Endothelial cell of umbilical vein (primary cell): ENCODE measurements around the gene VPS41. TPM values are rescaled to one million over a fixed set of nuclear protein-coding genes. Genes with fewer than 3 reads are reported as not detected.

Experiments used
- BruUV-seq: library from RNA; stranded (reverse); fragments of 400-500 nt; replicated peaks from 2 replicates; lab custom pipeline; 2021; lab: Mats Ljungman, UMichigan
- CTCF ChIA-PET: fragments of 300-600, 350-600 bp; sonication (Branson Sonifier 250); formaldehyde crosslinking; loops from one replicate; lab custom pipeline; 2021; ENCODE audit warnings: antibody characterized with exemption, inconsistent platforms; lab: Charles Lee
- POLR2A ChIA-PET: fragments of 300-600, 350-600 bp; sonication (Branson Sonifier 250); formaldehyde crosslinking; loops from one replicate; lab custom pipeline; 2021; ENCODE audit warnings: antibody characterized with exemption, inconsistent platforms; lab: Charles Lee
- DNase-seq: peaks from one replicate; pipeline ENCODE4 v3.0.0-alpha.2; 2011; ENCODE audit warnings: low read depth, low spot score
- FAIRE-seq: peaks from 2 replicates; lab custom pipeline; 2011; peaks lifted over from hg19 to GRCh38; lab: Jason Lieb, UNC
- H2AFZ ChIP-seq: 2 replicates; pipeline ENCODE4 v1.6.0; 2012; ENCODE audit warnings: low read depth, low read length, control low read depth, inconsistent platforms
- H3K27ac ChIP-seq: 2 replicates; pipeline ENCODE4 v1.5.1; 2011; ENCODE audit warnings: low read depth, mild to moderate bottlenecking, control low read depth, low read length, moderate library complexity; ENCODE audit not compliant: insufficient read depth
- H3K27me3 ChIP-seq, 2 experiments: 2 replicates each; pipeline versions ENCODE4 v1.6.0 to v1.6.1; 2011; ENCODE audit warnings: low read length in 2 of 2, mixed read lengths in 1 of 2; ENCODE audit not compliant: control insufficient read depth in 2 of 2, insufficient read depth in 2 of 2
- H3K36me3 ChIP-seq, 2 experiments: 2 replicates in 1 of 2; 3 replicates in 1 of 2; pipeline ENCODE4 v1.5.1; 2011; ENCODE audit warnings: low read length in 2 of 2, mild to moderate bottlenecking in 1 of 2, moderate library complexity in 1 of 2; ENCODE audit not compliant: control insufficient read depth in 2 of 2, insufficient read depth in 2 of 2; ENCODE audit errors: extremely low read depth in 1 of 2
- H3K4me1 ChIP-seq: 3 replicates; pipeline ENCODE4 v1.5.1; 2011; ENCODE audit warnings: mild to moderate bottlenecking, low read length; ENCODE audit not compliant: control insufficient read depth, insufficient read depth; ENCODE audit errors: extremely low read depth
- H3K4me2 ChIP-seq: 2 replicates; pipeline ENCODE4 v1.6.1; 2011; ENCODE audit warnings: low read length, control low read depth, mixed read lengths; ENCODE audit not compliant: insufficient read depth
- H3K4me3 ChIP-seq, 3 experiments: fragments of 200-600 bp in 1 of 3; sonication (generic), shearing (Covaris generic) in 1 of 3; replicated peaks in 1 of 3; 2 replicates each; pipeline ENCODE4 v1.5.1; 2011 to 2016; ENCODE audit warnings: control low read depth in 3 of 3, low read length in 3 of 3, mild to moderate bottlenecking in 2 of 3, inconsistent platforms in 1 of 3, low read depth in 1 of 3, moderate library complexity in 1 of 3; ENCODE audit not compliant: insufficient read depth in 1 of 3
- H3K79me2 ChIP-seq: 2 replicates; pipeline ENCODE4 v1.6.0; 2012; ENCODE audit warnings: low read length, inconsistent platforms; ENCODE audit not compliant: control insufficient read depth, insufficient read depth
- H3K9ac ChIP-seq: replicated peaks from 2 replicates; pipeline ENCODE3; 2011; ENCODE audit warnings: low read length, control low read depth; ENCODE audit not compliant: insufficient read depth; ENCODE audit errors: extremely low read depth
- H3K9me1 ChIP-seq: replicated peaks from 3 replicates; pipeline ENCODE4 v1.6.0; 2011; ENCODE audit warnings: mild to moderate bottlenecking, low read length; ENCODE audit not compliant: control insufficient read depth, insufficient read depth; ENCODE audit errors: extremely low read depth
- H3K9me3 ChIP-seq: replicated peaks from 2 replicates; pipeline ENCODE4 v1.5.1; 2012; ENCODE audit warnings: low read length, inconsistent platforms; ENCODE audit not compliant: control insufficient read depth, insufficient read depth
- H4K20me1 ChIP-seq: replicated peaks from 2 replicates; pipeline ENCODE3; 2011; ENCODE audit warnings: mild to moderate bottlenecking, low read length; ENCODE audit not compliant: control insufficient read depth, insufficient read depth; ENCODE audit errors: extremely low read depth
- EZH2 ChIP-seq: IDR thresholded peaks from 2 replicates; pipeline ENCODE4 v1.6.1; 2012; ENCODE audit warnings: borderline replicate concordance, low read depth, mild to moderate bottlenecking, moderate library complexity, low read length, inconsistent platforms; ENCODE audit not compliant: severe bottlenecking
- FOS ChIP-seq: IDR thresholded peaks from 2 replicates; pipeline ENCODE4 v1.6.1; 2011; ENCODE audit warnings: mild to moderate bottlenecking, low read length, moderate library complexity, borderline replicate concordance; ENCODE audit not compliant: insufficient read depth
- JUN ChIP-seq: IDR thresholded peaks from 2 replicates; pipeline ENCODE4 v1.6.1; 2011; ENCODE audit warnings: borderline replicate concordance, low read depth; ENCODE audit not compliant: insufficient read length, insufficient read depth
- MYC ChIP-seq: IDR thresholded peaks from one replicate; pipeline ENCODE4 v1.6.1; 2011; ENCODE audit warnings: mild to moderate bottlenecking, low read depth, low read length
- POLR2A ChIP-seq: IDR thresholded peaks from 2 replicates; pipeline ENCODE4 v1.6.1; 2012; ENCODE audit warnings: low read depth, mild to moderate bottlenecking, control low read depth, low read length
- POLR2AphosphoS5 ChIP-seq: IDR thresholded peaks from 2 replicates; pipeline ENCODE4 v1.6.1; 2012; ENCODE audit warnings: low read depth, mild to moderate bottlenecking, control low read depth, low read length, moderate library complexity; ENCODE audit not compliant: insufficient read depth
- dilution Hi-C: fragments of 300-500 bp; cut with MboI; formaldehyde crosslinking; loops from one replicate; pipeline ENCODE4 v1.15.0; 2019; ENCODE audit warnings: low sequenced_read_pairs; ENCODE audit not compliant: extremely low pct_ligation_motif_present
- intact Hi-C: fragments of 100-400 bp; cut with micrococcal nuclease; formaldehyde crosslinking; loops from one replicate; pipeline ENCODE4 v1.10.0; 2022
- polyA plus RNA-seq, 4 experiments: library from polyadenylated mRNA; depleted of rRNA in 3 of 4; stranded (reverse) in 3 of 4; unstranded in 1 of 4; fragments of >200 nt; gene quantifications; 2 replicates each; pipeline versions ENCODE4 v1.2.1 to v1.2.3, GENCODE V29; 2011 to 2012; ENCODE audit warnings: missing spikeins in 1 of 4
- total RNA-seq: library from RNA; stranded (reverse); gene quantifications from 2 replicates; pipeline ENCODE4 v1.2.3, GENCODE V29; 2021
- TF ChIP-seq, protein P1 (sequence below), 2 donors: IDR thresholded peaks; 1 replicate in 1 of 2; 2 replicates in 1 of 2; pipeline ENCODE4 v1.5.1; 2011; ENCODE audit warnings: low read length in 2 of 2, mild to moderate bottlenecking in 2 of 2, moderate library complexity in 2 of 2, control low read depth in 1 of 2, inconsistent platforms in 1 of 2, low read depth in 1 of 2; ENCODE audit not compliant: insufficient read depth in 1 of 2; ENCODE audit errors: extremely low read depth in 1 of 2

Gene VPS41
- total and polyA plus RNA-seq, 2 donors (not counting 3 experiments of a cell fraction or from before 2014, with no cell fraction given), result 14.3 to 79.8 TPM

DNA sequence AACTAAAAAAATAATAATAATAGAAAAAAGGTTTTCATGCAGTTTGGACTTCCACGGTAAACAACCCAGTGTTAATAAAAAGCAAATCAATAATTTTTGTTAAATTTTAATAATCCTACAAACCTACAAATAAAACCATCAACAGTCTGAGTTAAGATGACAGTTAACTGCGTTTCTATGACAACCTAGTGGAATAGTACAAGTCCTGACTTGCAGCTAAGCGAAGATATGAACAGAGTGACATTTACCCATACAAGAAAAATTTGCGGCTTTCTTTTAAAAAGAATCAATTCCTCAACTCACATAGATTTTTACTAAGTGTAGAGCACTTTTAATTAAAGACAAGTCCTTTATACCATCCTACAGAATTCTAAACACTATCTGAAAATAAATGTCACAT lies 35.6 kb downstream of the VPS41 start:
- CTCF ChIA-PET, result interaction anchor here (0.6 kb wide), 1 partner anchor 1824 kb away, joined by 3 read pairs; no protein-coding TSS in a partner anchor
- DNase-seq (no peak), FAIRE-seq (no peak)
- H4K20me1 ChIP-seq, result no peaks in the 10 kb centered on the region
- no peaks in the 10 kb centered on the region for H3K36me3 ChIP-seq
- H3K9me3 ChIP-seq, result no peaks in the 10 kb centered on the region
- no peaks in the 10 kb centered on the region for H3K27me3 ChIP-seq
- H3K9me1 ChIP-seq, result no peaks in the 10 kb centered on the region
- H3K4me1 ChIP-seq, result no peaks in the 10 kb centered on the region
- POLR2A ChIA-PET, result no interaction called here
- TF ChIP-seq EZH2 (no peak), JUN (no peak), MYC (no peak), POLR2A (no peak), POLR2AphosphoS5 (no peak), FOS (no peak)
- TF ChIP-seq, protein P1, sequence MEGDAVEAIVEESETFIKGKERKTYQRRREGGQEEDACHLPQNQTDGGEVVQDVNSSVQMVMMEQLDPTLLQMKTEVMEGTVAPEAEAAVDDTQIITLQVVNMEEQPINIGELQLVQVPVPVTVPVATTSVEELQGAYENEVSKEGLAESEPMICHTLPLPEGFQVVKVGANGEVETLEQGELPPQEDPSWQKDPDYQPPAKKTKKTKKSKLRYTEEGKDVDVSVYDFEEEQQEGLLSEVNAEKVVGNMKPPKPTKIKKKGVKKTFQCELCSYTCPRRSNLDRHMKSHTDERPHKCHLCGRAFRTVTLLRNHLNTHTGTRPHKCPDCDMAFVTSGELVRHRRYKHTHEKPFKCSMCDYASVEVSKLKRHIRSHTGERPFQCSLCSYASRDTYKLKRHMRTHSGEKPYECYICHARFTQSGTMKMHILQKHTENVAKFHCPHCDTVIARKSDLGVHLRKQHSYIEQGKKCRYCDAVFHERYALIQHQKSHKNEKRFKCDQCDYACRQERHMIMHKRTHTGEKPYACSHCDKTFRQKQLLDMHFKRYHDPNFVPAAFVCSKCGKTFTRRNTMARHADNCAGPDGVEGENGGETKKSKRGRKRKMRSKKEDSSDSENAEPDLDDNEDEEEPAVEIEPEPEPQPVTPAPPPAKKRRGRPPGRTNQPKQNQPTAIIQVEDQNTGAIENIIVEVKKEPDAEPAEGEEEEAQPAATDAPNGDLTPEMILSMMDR (IDR thresholded peaks at IDR 0.05; ENCODE audit: extremely low read depth in 1 of 2, insufficient read depth in 1 of 2, low read depth in 1 of 2, low read length in 2 of 2), result no peak
- no peak overlapping the region for H3K27ac ChIP-seq
- no peak overlapping the region for H3K4me3 ChIP-seq
- intact Hi-C loops, result no loop called here
- H3K4me2 ChIP-seq, result no peak overlapping the region
- no peak overlapping the region for H3K9ac ChIP-seq
- dilution Hi-C loops, result no loop called here
- no peak overlapping the region for H2AFZ ChIP-seq
- H3K79me2 ChIP-seq, result no peaks in the 10 kb centered on the region
- BruUV-seq, result no TSS peak
